Measurements from ENCODE around the gene SLC12A1. TPM values are rescaled to one million over a fixed set of nuclear protein-coding genes. Genes with fewer than 3 reads are reported as not detected.

Gene SLC12A1
- not detected for total RNA-seq (2013)
- polyA plus RNA-seq (not detected), polyA minus RNA-seq (not detected in 2 replicates), total RNA-seq (0 to 5.3 (median 0.06) reads per million in 11 experiments)

- Histone ChIP-seq H3K9me3 (replicated peaks in 1 of 2; ENCODE audit: control insufficient read depth in 1 of 2, insufficient read depth in 1 of 2, low read length in 2 of 2) (no peaks in the 10 kb centered on the region), H4K20me1 (ENCODE audit: insufficient read depth, low read length) (no peaks in the 10 kb centered on the region), H3K4me1 (ENCODE audit: control insufficient read depth in 1 of 2, insufficient read depth in 2 of 2, low read length in 2 of 2) (no peaks in the 10 kb centered on the region), H3K9ac (ENCODE audit: insufficient read depth, low read length, poor library complexity, severe bottlenecking) (no peak within 1 kb of the TSS), H2AFZ (ENCODE audit: insufficient read depth, low read depth, low read length, poor library complexity, severe bottlenecking) (no peak within 1 kb of the TSS), H3K27me3 (ENCODE audit: control insufficient read depth in 2 of 2, insufficient read depth in 2 of 2, low read length in 2 of 2) (no peaks in the 10 kb centered on the region), H3K4me2 (replicated peaks; ENCODE audit: extremely low read depth, low read length, poor library complexity, severe bottlenecking) (no peak within 1 kb of the TSS), H3K4me3 (replicated peaks in 1 of 3; ENCODE audit: low read depth in 2 of 3, low read length in 3 of 3) (no peak within 1 kb of the TSS), H3K27ac (ENCODE audit: low read depth in 1 of 2, low read length in 2 of 2) (no peak within 1 kb of the TSS), H3K36me3 (replicated peaks in 1 of 2; ENCODE audit: control insufficient read depth in 1 of 2, insufficient read depth in 2 of 2, low read length in 2 of 2) (no peaks in the 10 kb centered on the region), H3K79me2 (ENCODE audit: insufficient read depth, low read length) (no peaks in the 10 kb centered on the region)
- intact Hi-C loops (cut with micrococcal nuclease), result no loop called here
- no peak for DNase-seq
- no peak within 1 kb of the TSS for H3K4me3 Mint-ChIP-seq
- H3K4me1 Mint-ChIP-seq, result no peaks in the 10 kb centered on the region
- peaks cover 7 to 9% (median 8%) of the 10 kb centered on the region in 3 donors for H3K27me3 Mint-ChIP-seq (ENCODE audit: low read depth in 3 of 3)
- no peak for TF ChIP-seq CTCF (IDR thresholded peaks at IDR 0.05)
- WGBS (ENCODE audit: insufficient coverage), result no CpG with 5 or more reads among the region's 1 CpG
- H3K9me3 Mint-ChIP-seq, result peaks cover 0 to 4% (median 0%) of the 10 kb centered on the region in 7 donors
- H3K27ac Mint-ChIP-seq, result no peak within 1 kb of the TSS
- no peaks in the 10 kb centered on the region for H3K36me3 Mint-ChIP-seq
These were observed at the start of gene SLC12A1 for GRCh38 chr15:48205981-48206380. Gene SLC12A1, plus strand, starts transcription at chr15:48206302. Its CDS starts 1,418 bp downstream, at chr15:48207720.

GRCh38 chr15:48168616-48169015, 37.5 kb upstream of the SLC12A1 start:
- whole genome bisulfite sequencing (ENCODE audit: insufficient coverage), result no CpG with 5 or more reads among the region's 3 CpGs
- H3K27me3 Mint-ChIP-seq (ENCODE audit: low read depth in 3 of 3), result no peaks in the 10 kb centered on the region
- no peaks in the 10 kb centered on the region for H3K9me3 ChIP-seq (replicated peaks in 1 of 2; ENCODE audit: control insufficient read depth in 1 of 2, insufficient read depth in 1 of 2, low read length in 2 of 2)
- no peak overlapping the region for H3K4me2 ChIP-seq (replicated peaks; ENCODE audit: extremely low read depth, low read length, poor library complexity, severe bottlenecking)
- H3K4me1 Mint-ChIP-seq, result no peaks in the 10 kb centered on the region
- H3K9me3 Mint-ChIP-seq, result peaks cover 0 to 10% (median 5%) of the 10 kb centered on the region in 7 donors
- H3K27ac Mint-ChIP-seq, result no peak overlapping the region
- H3K27me3 ChIP-seq (ENCODE audit: control insufficient read depth in 2 of 2, insufficient read depth in 2 of 2, low read length in 2 of 2), result no peaks in the 10 kb centered on the region
- DNase-seq, result no peak
- no peaks in the 10 kb centered on the region for H3K4me1 ChIP-seq (ENCODE audit: control insufficient read depth in 1 of 2, insufficient read depth in 2 of 2, low read length in 2 of 2)
- no peak overlapping the region for H2AFZ ChIP-seq (ENCODE audit: insufficient read depth, low read depth, low read length, poor library complexity, severe bottlenecking)
- no peak for TF ChIP-seq CTCF (IDR thresholded peaks at IDR 0.05)
- no peak overlapping the region for H3K27ac ChIP-seq (ENCODE audit: low read depth in 1 of 2, low read length in 2 of 2)
- H3K36me3 ChIP-seq (replicated peaks in 1 of 2; ENCODE audit: control insufficient read depth in 1 of 2, insufficient read depth in 2 of 2, low read length in 2 of 2), result no peaks in the 10 kb centered on the region
- H3K4me3 Mint-ChIP-seq, result no peak overlapping the region
- H3K9ac ChIP-seq (ENCODE audit: insufficient read depth, low read length, poor library complexity, severe bottlenecking), result no peak overlapping the region
- no peaks in the 10 kb centered on the region for H3K36me3 Mint-ChIP-seq
- no peaks in the 10 kb centered on the region for H4K20me1 ChIP-seq (ENCODE audit: insufficient read depth, low read length)
- H3K79me2 ChIP-seq (ENCODE audit: insufficient read depth, low read length), result no peaks in the 10 kb centered on the region
- no peak overlapping the region for H3K4me3 ChIP-seq (replicated peaks in 1 of 3; ENCODE audit: low read depth in 2 of 3, low read length in 3 of 3)
- intact Hi-C loops (cut with micrococcal nuclease), result no loop called here

Measured in CD14-positive monocyte (primary cell).